ENCODE data around the gene PPM1H. TPM values are rescaled to one million over a fixed set of nuclear protein-coding genes. Genes with fewer than 3 reads are reported as not detected.

PPM1H gene
- total RNA-seq, 4 donors from 2014 or later = 0.46 to 3.4 (median 1.3) TPM

- no peak for DNase-seq
- intact Hi-C loops (cut with DNase I; ENCODE audit: low total_unique reads) (no loop called here), in situ Hi-C loops (cut with MboI; ENCODE audit: low sequenced_read_pairs in 4 of 4) (no loop called here)
- H3K36me3 ChIP-seq = no peaks in the 10 kb centered on the region
- no peaks in the 10 kb centered on the region for H3K9me3 ChIP-seq
- H3K27me3 ChIP-seq = no peaks in the 10 kb centered on the region
- no peaks in the 10 kb centered on the region for H3K4me1 ChIP-seq
- no peak for ATAC-seq
- H3K27ac ChIP-seq = no peak overlapping the region
- H3K4me3 ChIP-seq = no peak overlapping the region
- TF ChIP-seq CTCF (IDR thresholded peaks at IDR 0.05 in 4 of 5, conservative IDR thresholded peaks at IDR 0.05 in 1 of 5) = no peak
- TF ChIP-seq POLR2A (IDR thresholded peaks at IDR 0.05) = no peak
These were observed 57.9 kb downstream of the PPM1H start for GRCh38 chr12:62876938-62877548.

- TF ChIP-seq CTCF (IDR thresholded peaks at IDR 0.05 in 4 of 5, conservative IDR thresholded peaks at IDR 0.05 in 1 of 5) (no peak), POLR2A (IDR thresholded peaks at IDR 0.05) (no peak)
- no peaks in the 10 kb centered on the region for H3K9me3 ChIP-seq
- H3K36me3 ChIP-seq = no peaks in the 10 kb centered on the region
- no peaks in the 10 kb centered on the region for H3K27me3 ChIP-seq
- ATAC-seq (no peak), DNase-seq (no peak)
- in situ Hi-C loops (cut with MboI; ENCODE audit: low sequenced_read_pairs in 4 of 4) = no loop called here
- no peak overlapping the region for H3K27ac ChIP-seq
- intact Hi-C loops (cut with DNase I; ENCODE audit: low total_unique reads) = no loop called here
- no peak overlapping the region for H3K4me3 ChIP-seq
- H3K4me1 ChIP-seq = no peaks in the 10 kb centered on the region
These were observed 61.0 kb downstream of the PPM1H start for GRCh38 chr12:62873826-62874448.

GRCh38 chr12:62873116-62873825 is 61.7 kb downstream of the PPM1H start:
- ATAC-seq = no peak
- H3K27me3 ChIP-seq = no peaks in the 10 kb centered on the region
- no peak overlapping the region for H3K27ac ChIP-seq
- in situ Hi-C loops (cut with MboI; ENCODE audit: low sequenced_read_pairs in 4 of 4) (no loop called here), intact Hi-C loops (cut with DNase I; ENCODE audit: low total_unique reads) (no loop called here)
- no peak for TF ChIP-seq POLR2A (IDR thresholded peaks at IDR 0.05)
- no peak for TF ChIP-seq CTCF (IDR thresholded peaks at IDR 0.05 in 4 of 5, conservative IDR thresholded peaks at IDR 0.05 in 1 of 5)
- no peaks in the 10 kb centered on the region for H3K9me3 ChIP-seq
- no peak overlapping the region for H3K4me3 ChIP-seq
- no peaks in the 10 kb centered on the region for H3K36me3 ChIP-seq
- no peak for DNase-seq
- no peaks in the 10 kb centered on the region for H3K4me1 ChIP-seq

GRCh38 chr12:62868820-62869219 is 66.1 kb downstream of the PPM1H start:
- no peak overlapping the region for H3K27ac ChIP-seq
- in situ Hi-C loops (cut with MboI; ENCODE audit: low sequenced_read_pairs in 4 of 4) = no loop called here
- no peaks in the 10 kb centered on the region for H3K27me3 ChIP-seq
- peaks cover 5 to 30% of the 10 kb centered on the region in 2 donors for H3K4me1 ChIP-seq
- intact Hi-C loops (cut with DNase I; ENCODE audit: low total_unique reads) = no loop called here
- no peak overlapping the region for H3K4me3 ChIP-seq
- H3K9me3 ChIP-seq = no peaks in the 10 kb centered on the region
- no peak for DNase-seq
- TF ChIP-seq POLR2A (IDR thresholded peaks at IDR 0.05) (no peak), CTCF (IDR thresholded peaks at IDR 0.05 in 4 of 5, conservative IDR thresholded peaks at IDR 0.05 in 1 of 5) (no peak)
- ATAC-seq = no peak
- no peaks in the 10 kb centered on the region for H3K36me3 ChIP-seq

Data from gastrocnemius medialis (tissue), 4 donors.